ENCODE results near the gene DCTPP1.
"Not testable (repeated sequence)": the region's sequence is repeated elsewhere in the genome, so short reads cannot be mapped to it uniquely, and the experiment has no call there.

The DCTPP1 gene

DNA sequence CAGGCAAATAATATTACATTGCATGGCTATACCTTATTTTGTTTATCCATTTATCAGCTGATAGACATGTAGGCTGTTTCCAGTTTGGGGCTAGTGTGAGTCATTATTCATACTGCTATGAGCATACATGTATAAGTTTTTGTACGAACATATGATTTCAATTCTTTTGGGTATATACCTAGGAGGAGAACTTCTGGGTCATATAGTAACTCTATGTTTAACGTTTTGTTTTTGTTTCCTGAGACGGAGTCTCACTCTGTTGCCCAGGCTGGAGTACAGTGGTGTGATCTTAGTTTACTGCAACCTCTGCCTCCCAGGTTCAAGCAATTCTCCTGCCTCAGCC lies 40.3 kb upstream of the DCTPP1 start:
- TF ChIP-seq PAX5 (IDR thresholded peaks at IDR 0.05; ENCODE audit: insufficient read depth, low read length, severe bottlenecking): no peak
- no peak for TF ChIP-seq POU2F2 (IDR thresholded peaks at IDR 0.05; ENCODE audit: low read depth, low read length)
- TF ChIP-seq POLR2AphosphoS5 (IDR thresholded peaks at IDR 0.05; ENCODE audit: low read depth, low read length): no peak
- TF ChIP-seq TAF1 (IDR thresholded peaks at IDR 0.05; ENCODE audit: low read depth, low read length): no peak
- TF ChIP-seq POLR2A (IDR thresholded peaks at IDR 0.05; ENCODE audit: low read depth, low read length): no peak
- TF ChIP-seq SPI1 (IDR thresholded peaks at IDR 0.05; ENCODE audit: low read depth, low read length): no peak
- DNase-seq (ENCODE audit: insufficient read length, low spot score): no peak
- FAIRE-seq: no peak

DNA sequence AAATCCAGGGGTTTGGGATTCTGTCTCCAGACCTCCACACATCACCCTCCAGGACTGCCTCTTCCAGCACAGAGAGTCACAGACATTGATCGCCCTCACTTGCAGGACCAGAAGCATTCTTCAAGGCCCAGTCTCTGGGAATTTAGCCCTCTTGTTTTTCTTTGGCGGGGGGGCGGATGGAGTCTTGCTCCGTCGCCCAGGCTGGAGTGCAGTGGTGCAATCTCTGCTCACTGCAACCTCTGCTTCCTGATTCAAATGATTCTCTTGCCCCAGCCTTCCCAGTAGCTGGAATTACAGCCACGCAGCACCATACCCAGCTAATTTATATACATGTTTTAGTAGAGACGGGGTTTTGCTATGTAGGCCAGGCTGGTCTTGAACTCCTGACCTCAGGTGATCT lies 34.2 kb upstream of the DCTPP1 start:
- no peak for TF ChIP-seq POLR2AphosphoS5 (IDR thresholded peaks at IDR 0.05; ENCODE audit: low read depth, low read length)
- TF ChIP-seq POU2F2 (IDR thresholded peaks at IDR 0.05; ENCODE audit: low read depth, low read length): no peak
- TF ChIP-seq PAX5 (IDR thresholded peaks at IDR 0.05; ENCODE audit: insufficient read depth, low read length, severe bottlenecking): no peak
- no peak for TF ChIP-seq TAF1 (IDR thresholded peaks at IDR 0.05; ENCODE audit: low read depth, low read length)
- TF ChIP-seq POLR2A (IDR thresholded peaks at IDR 0.05; ENCODE audit: low read depth, low read length): no peak
- no peak for TF ChIP-seq SPI1 (IDR thresholded peaks at IDR 0.05; ENCODE audit: low read depth, low read length)
- no peak for FAIRE-seq

DNA sequence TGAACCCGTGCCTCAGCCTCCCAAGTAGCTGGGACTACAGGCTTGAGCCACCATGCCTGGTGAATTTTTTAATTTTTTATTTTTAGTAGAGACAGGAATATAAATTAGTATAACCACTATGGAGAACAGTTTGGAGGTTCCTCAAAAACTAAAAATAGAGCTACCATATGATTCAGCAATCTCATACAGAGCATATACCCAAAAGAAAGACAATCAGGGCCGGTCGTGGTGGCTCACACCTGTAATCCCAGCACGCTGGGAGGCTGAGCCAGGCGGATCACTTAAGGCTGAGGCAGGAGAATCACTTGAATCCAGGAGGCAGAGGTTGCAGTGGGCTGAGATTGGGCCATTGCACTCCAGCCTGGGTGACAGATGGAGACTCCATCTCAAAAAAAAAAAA lies 31.6 kb upstream of the DCTPP1 start:
- not testable (repeated sequence) for FAIRE-seq; DNase-seq (ENCODE audit: insufficient read length, low spot score)

More for the DNA sequence above, 34.2 kb upstream of the DCTPP1 start:
- no peak for DNase-seq (ENCODE audit: insufficient read length, low spot score)

DNA sequence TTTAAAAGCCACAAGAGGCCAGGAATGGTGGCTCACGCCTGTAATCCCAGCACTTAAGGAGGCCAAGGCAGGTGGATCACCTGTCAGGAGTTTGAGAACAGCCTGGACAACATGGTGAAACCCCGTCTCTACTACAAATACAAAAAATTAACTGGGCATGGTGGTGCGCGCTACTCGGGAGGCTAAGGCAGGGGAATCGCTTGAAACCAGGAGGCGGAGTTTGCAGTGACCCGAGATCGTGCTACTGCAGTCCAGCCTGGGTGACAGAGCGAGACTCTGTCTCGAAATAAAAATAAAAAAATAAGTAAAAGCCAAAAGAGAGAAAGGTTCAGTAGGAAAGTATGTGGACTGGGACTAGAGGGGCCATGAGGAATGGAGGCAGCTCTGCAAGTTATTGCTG lies 29.6 kb upstream of the DCTPP1 start:
- TF ChIP-seq POU2F2 (IDR thresholded peaks at IDR 0.05; ENCODE audit: low read depth, low read length): no peak
- no peak for TF ChIP-seq PAX5 (IDR thresholded peaks at IDR 0.05; ENCODE audit: insufficient read depth, low read length, severe bottlenecking)
- no peak for TF ChIP-seq TAF1 (IDR thresholded peaks at IDR 0.05; ENCODE audit: low read depth, low read length)
- TF ChIP-seq POLR2AphosphoS5 (IDR thresholded peaks at IDR 0.05; ENCODE audit: low read depth, low read length): no peak
- no peak for TF ChIP-seq SPI1 (IDR thresholded peaks at IDR 0.05; ENCODE audit: low read depth, low read length)
- no peak for TF ChIP-seq POLR2A (IDR thresholded peaks at IDR 0.05; ENCODE audit: low read depth, low read length)
- DNase-seq (ENCODE audit: insufficient read length, low spot score) (no peak), FAIRE-seq (no peak)

DNA sequence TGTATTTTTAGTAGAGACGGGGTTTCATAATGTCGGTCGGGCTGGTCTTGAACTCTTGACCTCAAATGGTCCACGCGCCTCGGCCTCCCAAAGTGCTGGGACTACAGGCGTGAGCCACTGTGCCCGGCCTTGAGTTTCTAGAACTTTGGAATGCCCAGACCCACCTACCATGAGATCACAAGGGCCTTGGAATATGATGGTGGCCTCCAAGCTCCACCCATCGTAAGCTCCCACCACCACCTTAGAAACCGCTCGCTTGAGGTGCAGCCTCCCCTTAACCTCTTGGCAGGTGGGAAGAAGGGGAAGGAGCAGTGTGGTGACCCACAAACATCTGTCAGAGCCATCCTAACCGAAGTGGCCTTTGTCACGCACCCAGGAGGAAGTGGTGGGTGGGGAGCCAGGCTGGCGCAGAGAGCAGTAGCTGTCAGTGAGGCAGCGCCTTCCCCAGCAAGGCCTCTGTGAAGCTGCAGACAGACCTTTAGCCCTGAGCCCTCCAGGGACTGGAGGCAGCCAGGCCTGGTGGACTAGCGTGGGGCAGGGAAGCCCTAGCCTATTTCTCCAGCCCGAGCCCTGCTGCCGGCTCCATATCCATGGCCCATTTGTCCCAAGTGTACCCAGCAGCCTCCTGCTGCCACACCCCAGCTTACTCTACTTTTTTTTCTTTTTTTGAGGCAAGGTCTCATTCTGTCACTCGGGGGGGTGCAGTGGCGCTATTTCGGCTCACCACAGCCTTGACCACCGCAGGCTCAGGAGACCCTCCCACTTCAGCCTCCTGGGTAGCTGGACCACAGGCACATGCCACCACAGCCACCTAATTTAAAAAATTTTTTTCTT lies 28.9 kb upstream of the DCTPP1 start:
- peak; percentile 55 for DNase-seq (ENCODE audit: insufficient read length, low spot score)
- TF ChIP-seq POLR2A (IDR thresholded peaks at IDR 0.05; ENCODE audit: low read depth, low read length) (peak; percentile 94), POLR2AphosphoS5 (IDR thresholded peaks at IDR 0.05; ENCODE audit: low read depth, low read length) (peak; percentile 94), POU2F2 (IDR thresholded peaks at IDR 0.05; ENCODE audit: low read depth, low read length) (peak; percentile 96), SPI1 (IDR thresholded peaks at IDR 0.05; ENCODE audit: low read depth, low read length) (peak; percentile 78), PAX5 (IDR thresholded peaks at IDR 0.05; ENCODE audit: insufficient read depth, low read length, severe bottlenecking) (no peak), TAF1 (IDR thresholded peaks at IDR 0.05; ENCODE audit: low read depth, low read length) (peak; percentile 86)
- FAIRE-seq: peak; percentile 98

DNA sequence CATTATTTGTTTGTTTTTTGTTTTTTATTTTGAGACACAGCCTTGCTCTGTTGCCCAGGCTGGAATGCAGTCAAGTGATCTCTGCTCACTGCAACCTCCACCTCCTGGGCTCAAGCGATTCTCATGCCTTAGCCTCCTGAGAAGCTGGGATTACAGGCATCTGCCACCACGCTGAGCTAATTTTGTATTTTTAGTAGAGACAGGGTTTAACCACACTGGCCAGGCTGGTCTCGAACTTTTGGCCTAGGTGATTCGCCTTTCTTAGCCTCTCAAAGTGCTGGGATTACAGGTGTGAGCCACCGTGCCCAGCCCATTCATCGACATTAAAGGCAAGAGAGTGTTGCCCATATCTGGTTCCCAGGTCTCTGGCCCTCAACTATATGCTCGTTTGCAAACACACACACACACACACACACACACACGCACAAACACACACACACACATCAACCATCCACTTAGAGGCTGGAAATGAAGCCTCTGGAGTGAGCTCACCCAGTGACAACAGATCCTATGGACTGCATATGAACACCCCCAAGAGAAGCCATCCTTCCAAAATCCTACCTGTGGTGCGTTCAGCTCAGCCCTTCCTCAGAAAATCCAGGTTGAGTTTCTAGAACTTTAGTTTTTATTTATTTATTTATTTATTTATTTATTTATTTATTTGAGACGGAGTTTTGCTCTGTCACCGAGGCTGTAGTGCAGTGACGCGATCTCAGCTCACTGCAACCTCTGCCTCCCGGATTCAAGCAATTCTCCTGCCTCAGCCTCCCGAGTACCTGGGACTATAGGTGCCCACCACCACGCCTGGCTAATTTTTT lies 28.1 kb upstream of the DCTPP1 start:
- no peak for TF ChIP-seq POLR2A (IDR thresholded peaks at IDR 0.05; ENCODE audit: low read depth, low read length)
- TF ChIP-seq POU2F2 (IDR thresholded peaks at IDR 0.05; ENCODE audit: low read depth, low read length): no peak
- TF ChIP-seq SPI1 (IDR thresholded peaks at IDR 0.05; ENCODE audit: low read depth, low read length): no peak
- no peak for TF ChIP-seq PAX5 (IDR thresholded peaks at IDR 0.05; ENCODE audit: insufficient read depth, low read length, severe bottlenecking)
- TF ChIP-seq TAF1 (IDR thresholded peaks at IDR 0.05; ENCODE audit: low read depth, low read length): no peak
- TF ChIP-seq POLR2AphosphoS5 (IDR thresholded peaks at IDR 0.05; ENCODE audit: low read depth, low read length): no peak
- FAIRE-seq: no peak

DNA sequence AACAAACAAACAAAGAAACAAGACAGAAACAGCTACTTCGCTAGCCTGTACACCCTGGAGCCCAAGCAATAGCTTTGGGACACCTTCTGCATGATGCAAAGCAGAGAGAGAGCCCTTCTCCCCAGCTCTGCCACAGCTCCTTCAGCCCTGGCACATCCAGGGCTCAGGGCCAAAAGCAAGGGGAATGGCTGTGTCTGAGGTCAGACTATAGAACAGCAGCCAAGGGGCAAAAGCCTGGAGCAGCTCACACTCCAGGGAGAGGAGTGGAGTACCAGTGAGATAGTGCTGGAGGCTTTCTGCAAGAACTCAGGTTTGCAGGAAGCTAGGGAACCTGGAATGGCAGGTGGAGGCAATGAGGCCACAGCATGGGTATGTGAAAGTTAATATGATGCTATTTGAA lies 27.4 kb upstream of the DCTPP1 start:
- TF ChIP-seq POU2F2 (IDR thresholded peaks at IDR 0.05; ENCODE audit: low read depth, low read length) (0 out of 2 replicates have a peak, but pooled peaks have one; percentile 17), POLR2A (IDR thresholded peaks at IDR 0.05; ENCODE audit: low read depth, low read length) (no peak)
- FAIRE-seq (peak; percentile 5), DNase-seq (ENCODE audit: insufficient read length, low spot score) (no peak)

More for the DNA sequence above, 28.1 kb upstream of the DCTPP1 start:
- no peak for DNase-seq (ENCODE audit: insufficient read length, low spot score)

DNA sequence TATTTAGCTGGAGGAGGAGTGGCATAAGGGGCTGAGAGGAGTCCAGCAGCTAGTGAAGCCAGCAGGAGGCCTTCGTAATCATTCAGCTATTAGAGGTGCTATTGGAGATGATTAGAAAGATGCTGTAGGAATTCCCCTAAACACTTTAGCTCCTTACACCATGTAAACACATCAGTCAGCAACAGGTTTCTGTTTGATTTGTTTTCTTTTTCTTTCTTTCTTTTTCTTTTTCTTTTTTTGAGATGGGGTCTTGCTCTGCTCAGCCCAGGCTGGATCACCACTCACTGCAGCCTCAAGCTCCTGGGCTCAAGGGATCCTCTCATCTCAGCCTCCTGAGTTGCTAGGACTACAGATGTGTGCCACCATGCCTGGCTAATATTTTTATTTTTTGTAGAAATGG lies 26.5 kb upstream of the DCTPP1 start:
- FAIRE-seq: no peak

DNA sequence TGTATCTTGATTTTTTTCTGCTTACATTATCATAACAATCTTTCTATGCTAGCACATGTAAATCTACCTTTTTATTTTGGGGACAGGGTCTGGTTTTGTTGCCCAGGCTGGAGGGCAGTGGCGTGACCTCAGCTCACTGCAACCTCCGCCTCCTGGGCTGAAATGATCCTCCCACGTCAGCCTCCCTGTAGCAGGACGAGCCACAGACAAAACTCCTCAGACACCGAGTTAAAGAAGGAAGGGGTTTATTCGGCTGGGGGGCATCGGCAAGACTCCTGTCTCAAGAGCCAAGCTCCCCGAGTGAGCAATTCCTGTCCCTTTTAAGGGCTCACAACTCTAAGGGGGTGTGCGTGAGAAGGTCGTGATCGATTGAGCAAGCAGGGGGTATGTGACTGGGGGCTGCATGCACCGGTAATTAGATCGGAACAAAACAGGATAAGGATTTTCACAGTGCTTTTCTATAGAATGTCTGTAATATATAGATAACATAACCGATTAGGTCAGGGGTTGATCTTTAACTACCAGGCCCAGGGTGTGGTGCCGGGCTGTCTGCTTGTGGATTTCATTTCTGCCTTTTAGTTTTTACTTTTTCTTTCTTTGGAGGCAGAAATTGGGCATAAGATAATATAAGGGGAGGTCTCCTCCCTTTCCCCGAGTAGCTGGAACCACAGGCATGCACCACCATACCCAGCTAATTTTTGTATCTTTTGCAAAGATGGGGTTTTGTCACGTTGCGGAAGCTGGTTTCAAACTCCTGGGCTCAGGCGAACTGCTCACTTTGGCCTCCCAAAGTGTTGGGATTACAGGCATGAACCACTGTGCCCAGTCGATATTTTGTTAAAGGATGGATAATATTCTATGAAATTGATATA lies 23.1 kb upstream of the DCTPP1 start:
- FAIRE-seq; DNase-seq (ENCODE audit: insufficient read length, low spot score): not testable (repeated sequence)

More for the DNA sequence above, 26.5 kb upstream of the DCTPP1 start:
- TF ChIP-seq POLR2AphosphoS5 (IDR thresholded peaks at IDR 0.05; ENCODE audit: low read depth, low read length) (no peak), POLR2A (IDR thresholded peaks at IDR 0.05; ENCODE audit: low read depth, low read length) (no peak), TAF1 (IDR thresholded peaks at IDR 0.05; ENCODE audit: low read depth, low read length) (no peak), SPI1 (IDR thresholded peaks at IDR 0.05; ENCODE audit: low read depth, low read length) (no peak), POU2F2 (IDR thresholded peaks at IDR 0.05; ENCODE audit: low read depth, low read length) (no peak), PAX5 (IDR thresholded peaks at IDR 0.05; ENCODE audit: insufficient read depth, low read length, severe bottlenecking) (no peak)
- DNase-seq (ENCODE audit: insufficient read length, low spot score): no peak
